ENCODE measurements around the gene GPR85.
"Not testable (repeated sequence)": the region's sequence is repeated elsewhere in the genome, so short reads cannot be mapped to it uniquely, and the experiment has no call there.

The GPR85 gene, protein sequence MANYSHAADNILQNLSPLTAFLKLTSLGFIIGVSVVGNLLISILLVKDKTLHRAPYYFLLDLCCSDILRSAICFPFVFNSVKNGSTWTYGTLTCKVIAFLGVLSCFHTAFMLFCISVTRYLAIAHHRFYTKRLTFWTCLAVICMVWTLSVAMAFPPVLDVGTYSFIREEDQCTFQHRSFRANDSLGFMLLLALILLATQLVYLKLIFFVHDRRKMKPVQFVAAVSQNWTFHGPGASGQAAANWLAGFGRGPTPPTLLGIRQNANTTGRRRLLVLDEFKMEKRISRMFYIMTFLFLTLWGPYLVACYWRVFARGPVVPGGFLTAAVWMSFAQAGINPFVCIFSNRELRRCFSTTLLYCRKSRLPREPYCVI

DNA sequence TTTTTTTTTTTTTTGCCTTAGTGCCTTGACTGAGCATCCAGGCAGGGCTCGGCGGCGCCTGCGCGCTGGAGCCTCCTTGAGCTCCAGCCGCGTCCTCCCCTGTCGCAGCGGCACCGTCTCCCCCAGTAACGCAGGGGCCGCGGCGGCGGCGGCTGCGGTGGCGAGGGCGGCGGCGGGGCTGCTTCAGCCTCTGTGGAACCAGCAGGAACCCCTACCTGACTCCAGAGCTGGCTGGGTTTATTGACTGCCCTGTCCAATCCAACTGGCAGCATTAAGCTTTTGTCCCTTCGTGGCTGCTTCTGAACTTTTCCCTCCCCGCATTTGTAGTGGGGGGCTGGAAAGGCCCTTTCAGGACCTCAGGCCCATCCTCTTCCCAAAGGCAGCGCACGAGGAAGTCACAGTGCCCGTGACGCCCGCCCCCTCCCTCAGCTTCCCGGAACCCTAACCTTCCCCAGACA is at the start of gene GPR85:
GPR85 (minus strand) TSS at position 397 of the 458 bp plus-strand sequence. CDS start 2,106 bp downstream, outside the sequence.
- peak within 1 kb of the TSS; percentile 28 for H3K27ac Mint-ChIP-seq
- peaks cover 13% of the 10 kb centered on the region for H3K27me3 Mint-ChIP-seq
- ATAC-seq (ENCODE audit: low read depth) (peak; percentile 83), DNase-seq (ENCODE audit: low spot score in 2 of 2) (peak; percentile 11 to 23)
- H3K36me3 Mint-ChIP-seq = no peaks in the 10 kb centered on the region
- peak within 1 kb of the TSS; percentile 74 for H3K4me3 Mint-ChIP-seq
- H3K4me1 Mint-ChIP-seq = peaks cover 5% of the 10 kb centered on the region
- H3K9me3 Mint-ChIP-seq = no peaks in the 10 kb centered on the region

- Mint-ChIP-seq H3K4me3 (no peak overlapping the region), H3K27me3 (peaks cover 6% of the 10 kb centered on the region), H3K36me3 (no peaks in the 10 kb centered on the region), H3K27ac (no peak overlapping the region), H3K9me3 (no peaks in the 10 kb centered on the region), H3K4me1 (no peaks in the 10 kb centered on the region)
- no peak for ATAC-seq (ENCODE audit: low read depth)
- DNase-seq (ENCODE audit: low spot score in 2 of 2) = no peak
These were observed 47.4 kb upstream of the GPR85 start for GRCh38 chr7:113134025-113134424.

GRCh38 chr7:113131367-113131766 is 44.7 kb upstream of the GPR85 start:
- no peaks in the 10 kb centered on the region for H3K9me3 Mint-ChIP-seq
- ATAC-seq (ENCODE audit: low read depth) (no peak), DNase-seq (ENCODE audit: low spot score in 2 of 2) (no peak)
- no peak overlapping the region for H3K27ac Mint-ChIP-seq
- H3K4me1 Mint-ChIP-seq = no peaks in the 10 kb centered on the region
- peaks cover 6% of the 10 kb centered on the region for H3K27me3 Mint-ChIP-seq
- no peaks in the 10 kb centered on the region for H3K36me3 Mint-ChIP-seq
- H3K4me3 Mint-ChIP-seq = no peak overlapping the region

- Mint-ChIP-seq H3K27ac (no peak overlapping the region), H3K27me3 (peaks cover 3% of the 10 kb centered on the region), H3K4me1 (no peaks in the 10 kb centered on the region), H3K9me3 (no peaks in the 10 kb centered on the region), H3K4me3 (no peak overlapping the region), H3K36me3 (no peaks in the 10 kb centered on the region)
- DNase-seq (ENCODE audit: low spot score in 2 of 2) = no peak
- no peak for ATAC-seq (ENCODE audit: low read depth)
These were observed 41.4 kb upstream of the GPR85 start for GRCh38 chr7:113128031-113128430.

- no peak overlapping the region for H3K27ac Mint-ChIP-seq
- no peaks in the 10 kb centered on the region for H3K27me3 Mint-ChIP-seq
- H3K4me1 Mint-ChIP-seq = no peaks in the 10 kb centered on the region
- no peak overlapping the region for H3K4me3 Mint-ChIP-seq
- H3K9me3 Mint-ChIP-seq = no peaks in the 10 kb centered on the region
- DNase-seq (ENCODE audit: low spot score in 2 of 2) = no peak
- H3K36me3 Mint-ChIP-seq = no peaks in the 10 kb centered on the region
- ATAC-seq (ENCODE audit: low read depth) = no peak
These were observed 39.1 kb upstream of the GPR85 start for GRCh38 chr7:113125728-113126127.

- Mint-ChIP-seq H3K4me3 (no peak overlapping the region), H3K4me1 (peaks cover 5% of the 10 kb centered on the region), H3K27me3 (no peaks in the 10 kb centered on the region), H3K9me3 (no peaks in the 10 kb centered on the region), H3K36me3 (no peaks in the 10 kb centered on the region), H3K27ac (no peak overlapping the region)
- ATAC-seq (ENCODE audit: low read depth) (no peak), DNase-seq (ENCODE audit: low spot score in 2 of 2) (no peak)
These were observed 36.1 kb upstream of the GPR85 start for GRCh38 chr7:113122744-113123143.

DNA sequence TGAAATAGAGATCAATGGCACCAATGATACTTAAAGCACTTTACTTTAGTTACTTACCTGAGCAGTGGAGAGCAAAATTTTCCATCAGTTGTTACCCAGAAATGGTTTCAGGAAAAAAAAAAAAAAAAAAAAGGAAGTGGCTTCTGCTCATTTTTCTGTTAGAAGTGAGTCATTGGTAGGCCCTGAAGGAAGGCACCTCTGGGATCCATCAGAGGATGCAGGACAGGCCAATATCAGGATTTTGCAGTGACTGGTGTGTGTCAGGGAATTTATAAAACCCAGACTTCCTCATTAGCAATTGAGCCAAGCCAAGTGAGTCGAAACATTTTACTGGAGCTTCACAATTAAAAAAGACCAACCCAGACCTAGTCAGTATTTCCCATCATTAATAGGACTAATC is 34.0 kb upstream of the GPR85 start:
- no peak for ATAC-seq (ENCODE audit: low read depth)
- Mint-ChIP-seq H3K9me3 (no peaks in the 10 kb centered on the region), H3K27ac (no peak overlapping the region), H3K36me3 (no peaks in the 10 kb centered on the region), H3K4me1 (peaks cover 7% of the 10 kb centered on the region), H3K27me3 (no peaks in the 10 kb centered on the region), H3K4me3 (no peak overlapping the region)
- DNase-seq (ENCODE audit: low spot score in 2 of 2) = no peak

- Mint-ChIP-seq H3K4me1 (peaks cover 7% of the 10 kb centered on the region), H3K27ac (peak overlapping the region; percentile 96), H3K9me3 (no peaks in the 10 kb centered on the region), H3K36me3 (no peaks in the 10 kb centered on the region), H3K4me3 (peak overlapping the region; percentile 43), H3K27me3 (no peaks in the 10 kb centered on the region)
- ATAC-seq (ENCODE audit: low read depth) = no peak
- no peak for DNase-seq (ENCODE audit: low spot score in 2 of 2)
These were observed 32.8 kb upstream of the GPR85 start for GRCh38 chr7:113119429-113119828.

DNA sequence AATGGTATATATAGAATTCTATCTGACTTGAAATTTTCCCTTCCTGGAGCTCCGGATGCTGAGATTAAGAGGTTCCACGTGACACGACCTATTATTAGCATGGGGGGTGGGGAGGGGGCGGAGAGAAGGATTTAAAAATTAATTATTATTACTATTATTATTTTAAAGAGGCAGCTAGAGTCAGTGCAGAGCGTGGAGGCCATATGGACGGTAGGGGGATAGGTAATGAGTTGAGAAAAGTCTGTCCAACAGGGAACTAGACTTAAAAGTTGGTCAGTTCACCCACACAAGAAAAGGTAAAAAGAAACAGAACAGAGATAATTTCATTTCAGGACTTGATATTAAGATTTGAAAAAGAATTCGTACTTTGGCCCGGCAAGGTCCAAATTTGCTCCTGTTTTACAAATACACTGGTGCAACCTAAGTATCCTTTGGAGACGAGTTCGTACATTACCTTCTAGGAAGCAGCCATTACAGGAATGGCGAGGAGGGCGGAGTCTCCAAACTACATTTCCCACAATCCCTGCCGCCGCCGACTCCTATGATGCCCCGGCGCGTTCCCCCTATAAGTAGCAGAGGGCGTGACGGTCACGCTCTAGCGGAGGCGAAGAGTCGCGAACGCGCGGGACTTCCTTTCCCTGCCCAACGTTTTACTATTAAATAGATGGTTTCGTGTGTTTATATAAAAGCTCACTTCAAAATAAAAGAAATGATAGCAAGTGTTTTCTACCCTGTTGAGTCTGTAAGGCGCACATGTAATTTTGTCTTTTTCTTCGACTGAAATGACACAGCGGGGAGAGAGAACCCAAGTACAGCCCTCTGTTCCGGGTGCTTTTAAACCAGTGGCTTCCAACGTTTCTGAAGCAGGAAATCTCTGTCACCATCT is 31.7 kb upstream of the GPR85 start, which contains the start of gene SMIM30:
SMIM30 (minus strand) TSS at position 481 of the 886 bp plus-strand sequence. CDS start 976 bp downstream, outside the sequence.
- H3K36me3 Mint-ChIP-seq = peaks cover 7% of the 10 kb centered on the region
- H3K4me3 Mint-ChIP-seq = peak within 1 kb of the TSS; percentile 95
- ATAC-seq (ENCODE audit: low read depth) = peak; percentile 99
- H3K4me1 Mint-ChIP-seq = peaks cover 7% of the 10 kb centered on the region
- no peaks in the 10 kb centered on the region for H3K27me3 Mint-ChIP-seq
- H3K27ac Mint-ChIP-seq = peak within 1 kb of the TSS; percentile 96
- peak; percentile 73 to 81 for DNase-seq (ENCODE audit: low spot score in 2 of 2)
- H3K9me3 Mint-ChIP-seq = no peaks in the 10 kb centered on the region

DNA sequence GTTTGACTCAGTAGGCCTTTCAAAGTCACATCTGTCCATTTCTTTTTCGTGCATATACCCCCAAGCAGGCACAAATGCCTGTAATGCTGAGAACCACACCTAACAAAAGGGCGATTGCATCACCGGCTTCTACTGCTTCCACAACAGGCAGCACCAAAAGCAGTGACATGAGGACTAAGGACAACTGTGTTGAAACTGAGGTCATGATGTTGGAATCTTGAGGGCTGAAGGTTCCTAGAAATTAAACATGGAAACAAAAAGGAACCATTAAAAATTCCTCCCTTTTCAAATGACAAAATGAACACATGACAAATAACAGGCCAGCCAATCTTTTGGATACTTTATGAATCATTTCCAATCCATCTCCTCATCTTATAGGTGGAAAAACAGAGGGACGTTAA is 30.7 kb upstream of the GPR85 start:
- not testable (repeated sequence) for H3K27ac Mint-ChIP-seq; H3K9me3 Mint-ChIP-seq; DNase-seq (ENCODE audit: low spot score in 2 of 2)

GRCh38 chr7:113113912-113114311 is 27.3 kb upstream of the GPR85 start:
- H3K4me1 Mint-ChIP-seq = peaks cover 5% of the 10 kb centered on the region
- DNase-seq (ENCODE audit: low spot score in 2 of 2) = no peak
- no peak overlapping the region for H3K4me3 Mint-ChIP-seq
- H3K27ac Mint-ChIP-seq = no peak overlapping the region
- no peaks in the 10 kb centered on the region for H3K9me3 Mint-ChIP-seq
- no peak for ATAC-seq (ENCODE audit: low read depth)
- peaks cover 12% of the 10 kb centered on the region for H3K36me3 Mint-ChIP-seq
- H3K27me3 Mint-ChIP-seq = no peaks in the 10 kb centered on the region

More for the DNA sequence above, 30.7 kb upstream of the GPR85 start:
- not testable (repeated sequence) for H3K27me3 Mint-ChIP-seq; ATAC-seq (ENCODE audit: low read depth); H3K4me1 Mint-ChIP-seq; H3K36me3 Mint-ChIP-seq
- H3K4me3 Mint-ChIP-seq = peak overlapping the region; percentile 56

- no peaks in the 10 kb centered on the region for H3K27me3 Mint-ChIP-seq
- DNase-seq (ENCODE audit: low spot score in 2 of 2) (no peak), ATAC-seq (ENCODE audit: low read depth) (no peak)
- H3K27ac Mint-ChIP-seq = no peak overlapping the region
- no peaks in the 10 kb centered on the region for H3K9me3 Mint-ChIP-seq
- H3K4me1 Mint-ChIP-seq = no peaks in the 10 kb centered on the region
- no peak overlapping the region for H3K4me3 Mint-ChIP-seq
- H3K36me3 Mint-ChIP-seq = peaks cover 12% of the 10 kb centered on the region
These were observed 23.1 kb upstream of the GPR85 start for GRCh38 chr7:113109718-113110117.

DNA sequence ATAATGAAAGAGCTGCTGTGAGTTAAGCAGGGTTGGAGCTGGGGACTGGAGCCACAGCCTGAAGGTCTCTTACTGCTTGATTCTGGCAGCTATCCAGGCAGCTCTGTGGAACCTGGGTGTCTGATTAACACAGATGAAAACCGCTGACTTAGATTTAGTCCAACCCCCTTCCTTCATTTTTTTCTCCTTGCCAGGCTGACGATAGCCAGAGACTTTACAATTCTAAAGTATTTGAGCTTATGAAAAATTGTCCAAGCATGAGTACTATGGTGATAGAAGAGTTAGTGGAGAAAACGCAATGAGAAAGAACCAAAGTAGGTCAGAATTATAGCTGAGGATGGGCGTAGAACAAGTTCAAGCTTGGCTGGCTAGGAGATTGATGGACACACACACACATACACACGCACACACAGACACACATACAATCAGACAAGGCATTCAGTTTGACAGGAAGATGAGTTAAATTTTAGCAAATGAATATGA is 13.5 kb upstream of the GPR85 start:
- Mint-ChIP-seq H3K9me3 (peaks cover 5% of the 10 kb centered on the region), H3K4me3 (no peak overlapping the region), H3K4me1 (no peaks in the 10 kb centered on the region), H3K27me3 (peaks cover 5% of the 10 kb centered on the region), H3K36me3 (peaks cover 6% of the 10 kb centered on the region), H3K27ac (no peak overlapping the region)
- ATAC-seq (ENCODE audit: low read depth) = no peak
- DNase-seq (ENCODE audit: low spot score in 2 of 2) = no peak

Measured in memory B cell (primary cell).